Activated CD4-positive, CD25-positive, alpha-beta regulatory T cell treated with anti-CD3 and anti-CD28 coated beads, Interleukin-2, amount 50 U/mL, for 16 hours (primary cell): ENCODE results near the gene ASB11.

Experiments
- DNase-seq: peaks from one replicate; pipeline ENCODE4 v3.0.0-alpha.2; 2020; ENCODE audit warnings: low read depth, low spot score

Gene ASB11

GRCh38 chrX:15233416-15234015, 81.9 kb downstream of the ASB11 start:
- DNase-seq = no peak
